ENCODE data around the gene FAM83B.
"Not testable (repeated sequence)": the region's sequence is repeated elsewhere in the genome, so short reads cannot be mapped to it uniquely, and the experiment has no call there.

The FAM83B gene

DNA sequence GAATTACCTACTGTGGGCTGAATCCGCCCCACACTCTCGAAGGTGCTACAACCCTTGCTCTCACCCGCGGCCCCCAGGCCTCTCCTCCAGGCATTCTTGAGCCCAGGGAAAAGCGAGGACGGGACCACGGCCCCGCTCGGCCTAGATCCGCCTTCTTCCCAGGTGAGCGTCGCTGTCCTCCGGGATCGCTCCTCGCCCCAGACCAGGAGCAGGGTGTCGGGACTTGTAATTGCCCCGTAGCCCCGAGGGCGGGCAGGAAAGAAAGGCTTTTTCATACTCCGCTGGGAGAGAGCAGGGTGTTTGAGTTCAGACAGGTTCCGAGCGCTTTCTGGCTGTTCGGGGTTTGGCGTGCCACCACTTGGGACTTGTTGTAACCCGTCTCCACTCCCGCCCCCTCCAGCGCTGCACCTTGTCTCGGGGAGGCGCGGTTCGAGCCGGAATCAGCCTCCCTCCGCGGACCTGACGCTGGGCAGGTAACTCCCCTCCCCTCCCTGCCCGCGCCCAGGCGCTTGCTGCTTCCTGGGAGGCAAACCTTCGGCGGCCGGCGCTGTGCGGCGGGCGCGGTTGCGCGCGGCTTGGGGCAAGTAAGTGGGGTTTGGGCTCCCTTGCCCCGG is at the start of gene FAM83B:
Gene FAM83B, plus strand, starts transcription at position 529 of the 614 bp plus-strand sequence. CDS start 23,476 bp downstream, outside the sequence.
- no peak for DNase-seq (ENCODE audit: low read depth in 2 of 2)

GRCh38 chr6:54796918-54797317 is 49.7 kb upstream of the FAM83B start:
- not testable (repeated sequence) for DNase-seq (ENCODE audit: low read depth in 2 of 2)

DNA sequence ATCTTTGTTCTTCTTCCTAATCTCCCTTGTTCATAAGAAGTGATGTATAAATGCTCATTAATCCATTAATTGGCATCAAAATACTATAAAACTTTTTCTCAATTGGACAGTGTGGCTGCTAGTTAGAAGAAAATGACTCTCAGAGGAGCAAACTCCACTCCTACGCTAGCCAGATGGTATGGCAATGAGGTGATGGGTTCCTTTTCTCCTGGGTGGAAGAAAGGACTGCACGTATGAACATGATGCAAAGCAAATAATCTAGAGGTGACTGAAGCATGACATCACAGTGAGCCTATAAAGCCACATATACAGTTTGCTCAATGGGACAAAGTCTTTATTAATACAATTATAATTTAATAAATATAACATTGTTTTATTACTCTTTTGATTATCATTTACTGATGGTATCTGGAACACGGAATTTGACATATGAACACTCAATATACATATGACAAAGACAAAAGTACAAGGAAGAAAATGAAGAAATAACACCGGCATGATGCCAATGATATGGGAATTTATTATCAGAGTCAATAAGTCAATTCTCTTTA is 46.4 kb upstream of the FAM83B start:
- DNase-seq (ENCODE audit: low read depth in 2 of 2), result no peak

- no peak for DNase-seq (ENCODE audit: low read depth in 2 of 2)
Measured at GRCh38 chr6:54801244-54801643, 45.3 kb upstream of the FAM83B start.

GRCh38 chr6:54801669-54802068 is 44.9 kb upstream of the FAM83B start:
- no peak for DNase-seq (ENCODE audit: low read depth in 2 of 2)

DNA sequence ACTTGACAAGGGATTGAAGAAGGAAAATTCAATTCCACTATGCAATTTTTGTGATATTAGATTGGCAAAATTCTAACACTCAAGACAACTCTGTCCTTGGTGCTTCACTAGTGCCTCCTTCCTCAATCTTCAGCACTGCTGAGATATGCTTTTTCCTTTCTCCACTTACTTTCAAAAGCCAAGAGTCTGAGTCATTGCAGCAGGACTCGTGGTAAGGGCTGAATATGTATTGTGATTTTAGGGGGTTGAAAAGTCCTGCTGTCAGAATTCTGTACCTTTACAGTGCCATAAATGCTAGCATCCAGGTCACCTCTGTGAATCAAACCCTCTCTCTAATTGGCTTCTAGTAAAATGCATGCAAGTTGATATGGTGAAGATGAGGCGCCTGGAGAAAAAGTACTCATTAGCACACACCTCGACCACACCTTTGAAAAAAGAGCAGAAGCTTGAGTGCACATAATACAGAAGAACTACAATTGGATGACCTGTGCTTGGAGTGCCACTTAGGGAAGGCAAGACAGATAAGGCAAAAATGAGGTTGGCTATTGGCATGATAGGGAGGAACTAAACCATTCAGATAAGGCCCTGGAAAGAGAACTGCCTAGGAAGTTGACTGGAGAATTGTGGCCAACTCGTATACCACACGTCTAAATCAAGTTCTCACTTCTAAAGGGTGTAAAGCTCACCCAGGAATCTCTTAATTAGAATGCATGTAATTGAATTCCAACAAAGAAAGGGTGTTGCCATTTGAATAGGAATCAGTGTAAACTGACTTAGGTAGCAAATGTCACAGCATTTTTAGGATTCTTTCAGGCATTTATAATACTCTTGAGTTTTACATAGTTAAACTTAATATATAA is 43.6 kb upstream of the FAM83B start:
- DNase-seq (ENCODE audit: low read depth in 2 of 2), result no peak

DNA sequence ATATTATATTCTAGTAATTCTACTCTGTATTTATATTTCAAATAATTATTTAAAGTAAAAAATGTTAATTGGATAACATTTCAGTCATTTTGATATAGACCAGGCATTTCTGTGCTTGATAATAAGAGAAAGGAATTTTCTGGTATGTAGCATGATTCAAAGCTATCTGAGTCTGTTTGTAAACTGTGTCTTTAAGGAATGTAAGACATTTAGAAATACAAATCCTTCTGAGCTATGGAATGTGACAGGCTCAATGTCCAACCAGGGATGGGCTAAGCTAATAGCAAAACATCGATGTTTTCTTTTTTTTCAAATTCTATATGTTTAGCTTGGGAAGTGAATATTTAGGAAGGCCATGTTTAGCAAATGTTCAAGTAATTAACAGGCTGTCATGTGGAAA is 41.5 kb upstream of the FAM83B start:
- DNase-seq (ENCODE audit: low read depth in 2 of 2), result no peak

GRCh38 chr6:54810147-54810546 is 36.4 kb upstream of the FAM83B start:
- no peak for DNase-seq (ENCODE audit: low read depth in 2 of 2)

- DNase-seq (ENCODE audit: low read depth in 2 of 2), result no peak
Measured at GRCh38 chr6:54813892-54814291, 32.7 kb upstream of the FAM83B start.

- DNase-seq (ENCODE audit: low read depth in 2 of 2), result no peak
Measured at GRCh38 chr6:54817236-54817635, 29.3 kb upstream of the FAM83B start.

- DNase-seq (ENCODE audit: low read depth in 2 of 2), result no peak
Measured at GRCh38 chr6:54817834-54818233, 28.7 kb upstream of the FAM83B start.

- DNase-seq (ENCODE audit: low read depth in 2 of 2), result not testable (repeated sequence)
Measured at GRCh38 chr6:54824225-54824624, 22.3 kb upstream of the FAM83B start.

GRCh38 chr6:54827010-54827409 is 19.6 kb upstream of the FAM83B start:
- DNase-seq (ENCODE audit: low read depth in 2 of 2), result no peak

GRCh38 chr6:54830216-54830615 is 16.4 kb upstream of the FAM83B start:
- no peak for DNase-seq (ENCODE audit: low read depth in 2 of 2)

DNA sequence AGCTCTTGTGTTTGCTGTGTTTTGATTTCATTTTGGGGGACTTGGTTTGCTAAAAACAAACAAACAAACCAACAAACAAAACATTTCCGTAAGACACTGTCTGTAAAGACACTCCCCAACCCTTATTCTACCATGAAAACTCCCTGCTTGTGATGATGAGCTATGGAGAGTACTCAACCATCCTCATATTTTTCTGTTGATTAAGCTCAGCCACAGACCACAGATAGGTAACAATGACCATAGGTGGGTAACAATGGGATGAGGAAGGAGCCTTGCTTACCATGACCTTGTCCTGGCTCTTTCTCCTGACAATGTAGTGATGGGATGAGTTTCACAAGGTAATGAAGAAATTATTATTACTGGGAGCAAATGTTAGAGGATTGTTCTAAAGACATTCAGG is 11.4 kb upstream of the FAM83B start:
- DNase-seq (ENCODE audit: low read depth in 2 of 2), result no peak

DNA sequence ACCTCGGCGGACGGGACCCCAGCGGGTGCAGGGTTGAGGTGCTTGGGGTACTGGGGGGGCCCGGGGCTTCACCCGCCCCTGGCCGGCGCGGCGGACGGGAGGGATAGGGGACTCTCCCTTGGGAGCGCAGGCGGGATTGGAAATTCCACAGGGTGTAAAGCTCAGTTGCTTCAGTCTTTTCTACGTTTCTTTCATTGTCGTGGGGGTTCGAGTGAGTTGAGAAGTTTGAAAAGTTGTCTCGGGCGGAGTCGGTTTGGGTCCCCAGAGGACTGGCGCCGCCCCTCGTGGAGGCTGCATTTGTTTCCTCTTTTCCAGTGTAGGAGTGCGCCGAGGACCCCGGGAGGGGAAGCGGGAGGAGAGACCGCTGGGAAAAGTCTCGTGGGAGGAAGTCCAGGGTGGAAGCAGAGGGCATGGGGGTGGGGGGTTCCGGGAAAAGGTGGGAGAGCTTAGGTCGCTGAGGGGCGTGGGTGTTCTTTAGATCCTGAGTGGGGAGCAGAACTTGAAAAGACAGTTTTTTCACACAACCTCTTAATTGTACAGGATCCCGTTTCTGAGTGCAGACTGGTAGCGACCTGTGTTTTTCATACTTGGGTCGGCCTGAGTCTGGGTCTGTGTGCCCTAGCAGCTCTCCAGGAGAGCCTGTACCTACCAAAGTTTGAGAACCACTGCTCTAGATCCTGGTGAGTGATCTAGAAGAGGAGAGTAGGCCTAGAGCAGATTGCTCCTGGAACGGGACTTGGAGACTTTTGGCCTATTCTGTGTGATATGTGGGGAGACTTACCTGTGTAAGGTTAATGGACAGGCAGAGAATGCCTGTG is 495 bp downstream of the FAM83B start:
- DNase-seq (ENCODE audit: low read depth in 2 of 2), result no peak

DNA sequence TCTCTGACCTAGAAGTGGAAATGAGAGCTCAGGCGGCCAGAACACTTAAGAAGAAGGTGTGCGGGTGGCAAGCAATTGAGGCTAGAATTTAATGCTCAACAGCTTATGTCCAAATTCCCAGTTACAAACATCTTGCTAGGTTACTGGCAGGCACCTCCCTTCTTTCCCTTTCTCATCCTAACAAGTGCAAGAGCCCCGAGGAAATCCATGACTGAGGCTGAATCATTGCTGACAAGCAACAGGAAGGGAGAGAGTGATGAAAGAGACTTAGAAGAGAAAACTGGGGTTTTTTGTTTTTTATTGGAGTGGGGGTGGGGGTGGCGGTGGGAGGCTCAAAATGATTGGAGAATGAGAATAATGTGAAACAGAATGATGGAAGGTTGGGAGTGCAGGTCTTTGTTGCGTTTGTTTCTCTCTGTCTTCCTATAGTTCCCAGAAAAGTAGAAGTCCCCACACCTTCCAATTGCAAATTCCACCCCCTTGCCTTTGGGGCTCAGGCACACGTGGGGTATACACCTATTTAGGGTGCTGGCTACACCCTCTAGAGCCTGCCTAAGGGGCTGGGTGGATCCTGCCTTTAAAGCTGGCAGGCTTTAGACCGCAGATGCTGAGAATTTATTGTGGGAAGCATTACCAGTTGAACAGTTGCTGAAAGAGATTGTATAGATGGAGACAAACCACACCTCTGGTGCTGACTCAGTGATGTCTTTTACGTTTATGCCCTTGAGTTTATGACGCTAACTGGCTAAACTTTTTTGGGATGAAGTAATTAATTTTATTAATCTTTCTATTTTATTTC is 1.4 kb downstream of the FAM83B start:
- no peak for DNase-seq (ENCODE audit: low read depth in 2 of 2)

DNA sequence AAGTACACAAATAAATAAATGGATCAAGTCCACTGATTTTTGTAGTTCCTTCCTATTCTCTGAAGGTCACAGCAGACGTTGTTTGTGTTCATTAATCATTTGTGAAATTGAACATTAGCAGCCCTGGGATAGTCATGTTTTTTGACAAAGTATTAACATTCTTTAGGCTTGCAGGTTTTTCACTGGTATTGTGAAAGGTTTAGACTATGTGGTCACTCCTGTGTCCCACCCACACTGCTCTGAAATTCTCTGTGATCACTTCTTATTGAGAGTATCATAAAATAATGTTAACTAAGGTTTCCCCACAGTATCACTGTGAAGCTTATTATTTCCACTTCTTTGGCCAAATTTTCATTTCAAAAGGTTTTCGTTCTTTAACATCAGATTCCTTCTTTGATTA is 3.5 kb downstream of the FAM83B start:
- no peak for DNase-seq (ENCODE audit: low read depth in 2 of 2)

GRCh38 chr6:54856129-54856528 is 9.6 kb downstream of the FAM83B start:
- no peak for DNase-seq (ENCODE audit: low read depth in 2 of 2)

DNA sequence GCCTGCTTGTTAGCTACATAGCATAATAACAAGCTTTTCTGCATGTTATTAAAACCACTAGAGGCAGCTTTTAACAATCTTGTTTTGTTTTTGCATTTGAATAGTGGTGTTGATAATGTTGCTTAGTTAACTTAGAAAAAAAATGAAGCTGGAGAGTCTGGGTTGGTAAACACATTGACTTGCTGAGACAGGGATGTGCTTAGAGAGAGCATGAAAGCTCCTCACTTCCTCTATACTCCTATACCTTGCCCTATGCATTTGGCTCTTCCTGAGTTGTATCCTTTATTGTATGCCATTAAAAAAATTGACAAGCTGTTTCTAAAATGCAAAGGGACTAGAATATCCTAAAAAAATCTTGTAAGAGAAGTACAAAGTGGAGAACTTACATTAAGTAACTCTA is 13.6 kb downstream of the FAM83B start:
- no peak for DNase-seq (ENCODE audit: low read depth in 2 of 2)

DNA sequence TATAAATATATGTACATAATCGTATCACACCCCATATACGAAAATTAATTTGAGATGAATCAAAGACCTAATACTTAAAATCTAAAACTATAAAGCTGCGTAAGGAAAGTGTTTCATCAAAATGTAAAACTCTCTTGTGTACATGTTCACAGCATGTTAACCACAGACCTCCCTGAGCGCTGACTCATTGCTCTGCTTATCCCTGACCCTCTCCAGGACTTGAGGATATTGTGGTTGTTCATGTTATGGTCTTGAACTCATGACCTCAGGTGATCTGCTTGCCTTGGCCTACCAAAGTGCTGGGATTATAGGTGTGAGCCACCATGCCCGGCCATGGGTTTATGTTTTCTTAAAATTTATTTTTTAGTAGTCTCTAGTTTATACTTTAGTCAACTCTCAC is 14.2 kb downstream of the FAM83B start:
- no peak for DNase-seq (ENCODE audit: low read depth in 2 of 2)

Measured in stimulated activated CD8-positive, alpha-beta memory T cell treated with anti-CD3 and anti-CD28 coated beads, Interleukin-15, amount 100 ng/mL, for 4 hours (primary cell).